Measurements from ENCODE around the gene CLIP3. TPM values are rescaled to one million over a fixed set of nuclear protein-coding genes. Genes with fewer than 3 reads are reported as not detected.

CLIP3 gene
- total RNA-seq, 1 experiment from 2014 or later: 9.2 TPM

DNA sequence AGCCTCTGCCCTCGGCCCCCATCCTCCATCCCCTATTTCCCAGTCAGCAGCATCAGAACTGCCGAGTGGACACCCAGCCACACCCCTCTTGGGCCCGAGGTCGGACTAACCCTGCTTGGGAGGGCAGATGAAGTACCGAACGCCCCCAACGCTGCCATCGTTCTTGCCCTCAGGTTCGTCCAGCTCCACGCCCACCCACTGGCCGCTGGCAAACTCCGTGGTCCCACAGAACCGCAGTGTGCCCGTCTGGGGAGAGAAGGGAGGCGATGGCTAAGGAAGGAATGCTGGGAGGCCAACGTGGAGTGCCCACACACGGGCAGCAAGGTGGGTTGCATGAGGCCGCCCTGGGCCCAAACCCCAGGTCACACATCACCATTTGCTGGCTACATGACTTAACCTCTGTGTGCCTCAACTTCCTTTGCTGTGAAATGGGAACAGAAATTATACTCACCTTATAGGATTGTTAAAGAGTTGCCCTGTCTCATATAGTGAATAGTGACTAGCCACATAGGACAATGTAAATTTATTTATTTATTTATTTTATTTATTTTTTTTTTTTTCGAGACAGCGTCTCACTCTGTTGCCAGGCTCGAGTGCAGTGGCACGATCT is 13.5 kb downstream of the CLIP3 start:
- no peaks in the 10 kb centered on the region for H3K27me3 ChIP-seq (replicated peaks; ENCODE audit: insufficient read depth, low read depth, low read length, poor library complexity)
- no peak overlapping the region for H3K27ac ChIP-seq (ENCODE audit: low read depth, low read length, poor library complexity, severe bottlenecking)
- TF ChIP-seq, protein P1, sequence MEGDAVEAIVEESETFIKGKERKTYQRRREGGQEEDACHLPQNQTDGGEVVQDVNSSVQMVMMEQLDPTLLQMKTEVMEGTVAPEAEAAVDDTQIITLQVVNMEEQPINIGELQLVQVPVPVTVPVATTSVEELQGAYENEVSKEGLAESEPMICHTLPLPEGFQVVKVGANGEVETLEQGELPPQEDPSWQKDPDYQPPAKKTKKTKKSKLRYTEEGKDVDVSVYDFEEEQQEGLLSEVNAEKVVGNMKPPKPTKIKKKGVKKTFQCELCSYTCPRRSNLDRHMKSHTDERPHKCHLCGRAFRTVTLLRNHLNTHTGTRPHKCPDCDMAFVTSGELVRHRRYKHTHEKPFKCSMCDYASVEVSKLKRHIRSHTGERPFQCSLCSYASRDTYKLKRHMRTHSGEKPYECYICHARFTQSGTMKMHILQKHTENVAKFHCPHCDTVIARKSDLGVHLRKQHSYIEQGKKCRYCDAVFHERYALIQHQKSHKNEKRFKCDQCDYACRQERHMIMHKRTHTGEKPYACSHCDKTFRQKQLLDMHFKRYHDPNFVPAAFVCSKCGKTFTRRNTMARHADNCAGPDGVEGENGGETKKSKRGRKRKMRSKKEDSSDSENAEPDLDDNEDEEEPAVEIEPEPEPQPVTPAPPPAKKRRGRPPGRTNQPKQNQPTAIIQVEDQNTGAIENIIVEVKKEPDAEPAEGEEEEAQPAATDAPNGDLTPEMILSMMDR (conservative IDR thresholded peaks at IDR 0.05; ENCODE audit: low read depth, low read length): no peak
- TF ChIP-seq EZH2 (IDR thresholded peaks at IDR 0.05; ENCODE audit: borderline replicate concordance, low read depth, low read length, poor library complexity, severe bottlenecking): no peak
- intact Hi-C loops (cut with micrococcal nuclease; ENCODE audit: unreplicated experiment): no loop called here
- BruUV-seq (replicated peaks): no TSS peak
- no peak for DNase-seq (ENCODE audit: low spot score)
- peaks cover 6% of the 10 kb centered on the region for H3K36me3 ChIP-seq (ENCODE audit: insufficient read depth, low read length, poor library complexity, severe bottlenecking)
- H3K4me3 ChIP-seq (ENCODE audit: low read depth, low read length, poor library complexity, severe bottlenecking): no peak overlapping the region
- ChIA-PET CTCF (no interaction called here), POLR2A (ENCODE audit: low non-redundant PET) (no interaction called here)
- H3K4me1 ChIP-seq (ENCODE audit: insufficient read depth, low read length, poor library complexity, severe bottlenecking): peaks cover 7% of the 10 kb centered on the region
- H3K9me3 ChIP-seq (ENCODE audit: low read depth, low read length, poor library complexity, severe bottlenecking): no peaks in the 10 kb centered on the region

DNA sequence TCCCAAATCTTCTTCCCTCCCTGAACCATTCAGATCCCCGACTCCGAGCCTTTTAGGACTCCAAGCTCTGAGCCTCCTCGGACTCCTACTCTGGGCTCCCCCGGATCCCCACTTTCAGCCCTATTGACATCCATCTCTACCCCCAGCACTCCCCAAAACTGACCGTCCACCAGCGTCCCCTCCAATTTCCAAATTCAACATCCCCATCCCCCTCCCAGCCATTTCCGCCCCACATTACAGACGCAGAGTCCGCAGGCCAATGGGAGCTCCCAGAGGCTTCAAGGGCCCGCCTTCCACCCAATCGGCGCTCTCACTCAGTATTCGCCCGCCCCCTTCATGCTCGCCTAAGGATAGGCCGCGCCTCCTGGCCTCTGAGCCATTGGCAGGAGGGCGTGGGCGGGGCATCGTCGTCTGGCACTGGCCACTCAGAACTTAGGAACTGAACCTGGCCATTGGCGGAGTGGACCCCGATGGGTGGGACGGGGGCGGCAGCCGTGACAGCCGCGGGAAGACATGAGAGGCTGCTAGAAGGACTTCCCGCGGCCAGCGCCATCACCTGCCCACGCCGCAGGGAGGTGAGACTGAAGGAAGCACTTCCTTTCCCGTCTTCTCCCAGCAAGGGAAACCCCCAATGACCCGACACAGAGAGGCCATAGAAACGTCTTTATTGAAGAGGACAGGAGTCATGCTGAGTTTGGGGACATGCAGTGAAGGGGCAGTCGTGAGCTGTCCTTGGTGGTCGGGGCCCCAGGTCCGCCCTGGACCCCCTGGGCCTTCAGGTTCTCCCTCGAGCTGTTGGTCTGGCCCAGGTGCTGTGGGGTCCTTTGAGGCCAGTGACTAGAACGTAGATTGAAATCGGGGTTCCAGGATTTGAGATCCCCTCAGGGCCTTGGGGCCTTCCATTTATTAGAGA is 18.4 kb downstream of the CLIP3 start, which contains the start of gene ALKBH6:
ALKBH6 (minus strand) TSS at position 202 of the 913 bp plus-strand sequence. CDS start 816 bp downstream, outside the sequence.
- ChIA-PET CTCF (interaction anchor here (0.5 kb wide), 1 partner anchor 155 kb away, joined by 4 read pairs; no protein-coding TSS in a partner anchor), POLR2A (ENCODE audit: low non-redundant PET) (interaction anchor here (0.7 kb wide), 1 partner anchor 225 kb away, joined by 6 read pairs; no protein-coding TSS in a partner anchor)
- H3K4me3 ChIP-seq (ENCODE audit: low read depth, low read length, poor library complexity, severe bottlenecking): peak within 1 kb of the TSS; percentile 73
- H3K4me1 ChIP-seq (ENCODE audit: insufficient read depth, low read length, poor library complexity, severe bottlenecking): peaks cover 7% of the 10 kb centered on the region
- intact Hi-C loops (cut with micrococcal nuclease; ENCODE audit: unreplicated experiment): no loop called here
- no peaks in the 10 kb centered on the region for H3K9me3 ChIP-seq (ENCODE audit: low read depth, low read length, poor library complexity, severe bottlenecking)
- H3K27me3 ChIP-seq (replicated peaks; ENCODE audit: insufficient read depth, low read depth, low read length, poor library complexity): no peaks in the 10 kb centered on the region
- no peaks in the 10 kb centered on the region for H3K36me3 ChIP-seq (ENCODE audit: insufficient read depth, low read length, poor library complexity, severe bottlenecking)
- BruUV-seq (replicated peaks): TSS peak; percentile 78
- TF ChIP-seq, protein P1 (conservative IDR thresholded peaks at IDR 0.05; ENCODE audit: low read depth, low read length): no peak
- no peak for TF ChIP-seq EZH2 (IDR thresholded peaks at IDR 0.05; ENCODE audit: borderline replicate concordance, low read depth, low read length, poor library complexity, severe bottlenecking)
- peak; percentile 100 for DNase-seq (ENCODE audit: low spot score)
- H3K27ac ChIP-seq (ENCODE audit: low read depth, low read length, poor library complexity, severe bottlenecking): peak within 1 kb of the TSS; percentile 70

DNA sequence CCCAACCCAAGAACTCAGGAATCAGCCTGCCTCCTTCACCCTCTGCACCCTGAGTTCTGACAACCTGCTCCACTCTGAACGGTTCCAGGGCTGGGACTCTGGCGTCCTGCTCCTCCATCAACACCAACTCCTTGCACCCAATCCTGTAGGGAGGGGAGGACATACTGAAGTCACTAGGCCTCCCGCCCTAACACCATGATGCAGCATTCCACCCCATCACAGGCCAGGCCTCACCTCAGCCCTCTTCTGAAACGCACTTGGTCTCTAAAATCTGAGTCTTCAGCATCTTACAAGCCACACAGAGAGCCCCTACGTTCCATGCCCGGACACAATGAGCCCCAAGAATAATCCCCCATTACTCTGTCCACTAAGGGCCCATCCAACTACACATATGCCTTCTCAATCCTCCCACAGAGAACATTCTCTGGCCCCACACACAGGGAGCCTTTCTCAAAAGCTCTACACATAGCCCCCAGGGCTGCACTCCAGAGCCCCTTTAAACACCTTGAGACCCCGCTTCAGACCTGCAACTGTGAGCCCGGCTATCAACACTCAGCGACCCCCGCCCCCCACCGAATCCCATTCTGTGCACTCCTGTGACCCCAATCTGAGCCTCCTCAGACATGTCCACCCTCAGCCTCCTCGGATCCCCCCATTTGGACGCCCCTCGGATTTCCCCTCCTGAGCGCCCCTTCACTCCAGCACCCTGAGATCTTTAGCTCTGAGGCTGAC is 19.2 kb downstream of the CLIP3 start:
- Histone ChIP-seq H3K4me1 (ENCODE audit: insufficient read depth, low read length, poor library complexity, severe bottlenecking) (peaks cover 7% of the 10 kb centered on the region), H3K9me3 (ENCODE audit: low read depth, low read length, poor library complexity, severe bottlenecking) (no peaks in the 10 kb centered on the region), H3K36me3 (ENCODE audit: insufficient read depth, low read length, poor library complexity, severe bottlenecking) (no peaks in the 10 kb centered on the region), H3K27ac (ENCODE audit: low read depth, low read length, poor library complexity, severe bottlenecking) (peak overlapping the region; percentile 70), H3K27me3 (replicated peaks; ENCODE audit: insufficient read depth, low read depth, low read length, poor library complexity) (no peaks in the 10 kb centered on the region), H3K4me3 (ENCODE audit: low read depth, low read length, poor library complexity, severe bottlenecking) (peak overlapping the region; percentile 73)
- DNase-seq (ENCODE audit: low spot score): no peak
- POLR2A ChIA-PET (ENCODE audit: low non-redundant PET): interaction anchor here (0.7 kb wide), 1 partner anchor 224 kb away, joined by 6 read pairs; no protein-coding TSS in a partner anchor
- TF ChIP-seq, protein P1 (conservative IDR thresholded peaks at IDR 0.05; ENCODE audit: low read depth, low read length): no peak
- no peak for TF ChIP-seq EZH2 (IDR thresholded peaks at IDR 0.05; ENCODE audit: borderline replicate concordance, low read depth, low read length, poor library complexity, severe bottlenecking)
- intact Hi-C loops (cut with micrococcal nuclease; ENCODE audit: unreplicated experiment): no loop called here
- BruUV-seq (replicated peaks): TSS peak; percentile 35
- CTCF ChIA-PET: no interaction called here

All from A673 (cell line).